Rectal smooth muscle tissue (tissue), 1 donor: ENCODE measurements around the gene ST6GALNAC3.
"Not testable (repeated sequence)": the region's sequence is repeated elsewhere in the genome, so short reads cannot be mapped to it uniquely, and the experiment has no call there.

ENCODE experiments used
- H3K27ac ChIP-seq: one replicate; pipeline ENCODE4 v1.7.0; 2013; ENCODE audit warnings: low read depth, low read length, inconsistent platforms
- H3K27me3 ChIP-seq: one replicate; pipeline ENCODE4 v1.7.0; 2013; ENCODE audit warnings: low read length; ENCODE audit not compliant: control insufficient read depth, insufficient read depth
- H3K36me3 ChIP-seq: one replicate; pipeline ENCODE4 v1.7.0; 2013; ENCODE audit warnings: low read length; ENCODE audit not compliant: control insufficient read depth, insufficient read depth
- H3K4me1 ChIP-seq: one replicate; pipeline ENCODE4 v1.7.0; 2013; ENCODE audit warnings: low read length; ENCODE audit not compliant: control insufficient read depth, insufficient read depth
- H3K4me3 ChIP-seq: one replicate; pipeline ENCODE4 v1.7.0; 2013; ENCODE audit warnings: low read length
- H3K9ac ChIP-seq: one replicate; pipeline ENCODE4 v1.7.0; 2013; ENCODE audit warnings: low read length

Gene ST6GALNAC3

GRCh38 chr1:76335882-76336281 lies 261.3 kb downstream of the ST6GALNAC3 start:
- Histone ChIP-seq H3K4me3 (no peak overlapping the region), H3K9ac (no peak overlapping the region), H3K27me3 (no peaks in the 10 kb centered on the region), H3K4me1 (no peaks in the 10 kb centered on the region), H3K36me3 (no peaks in the 10 kb centered on the region), H3K27ac (no peak overlapping the region)

GRCh38 chr1:76336931-76337371 lies 262.4 kb downstream of the ST6GALNAC3 start:
- Histone ChIP-seq H3K9ac (no peak overlapping the region), H3K36me3 (no peaks in the 10 kb centered on the region), H3K27me3 (no peaks in the 10 kb centered on the region), H3K4me1 (no peaks in the 10 kb centered on the region), H3K27ac (no peak overlapping the region), H3K4me3 (no peak overlapping the region)

- H3K9ac ChIP-seq = no peak overlapping the region
- H3K27ac ChIP-seq = no peak overlapping the region
- H3K27me3 ChIP-seq = no peaks in the 10 kb centered on the region
- H3K4me1 ChIP-seq = no peaks in the 10 kb centered on the region
- no peaks in the 10 kb centered on the region for H3K36me3 ChIP-seq
- no peak overlapping the region for H3K4me3 ChIP-seq
These were observed 263.1 kb downstream of the ST6GALNAC3 start for GRCh38 chr1:76337542-76338219.

GRCh38 chr1:76340056-76340455 lies 265.5 kb downstream of the ST6GALNAC3 start:
- Histone ChIP-seq H3K36me3 (no peaks in the 10 kb centered on the region), H3K9ac (no peak overlapping the region), H3K27ac (no peak overlapping the region), H3K4me1 (no peaks in the 10 kb centered on the region), H3K27me3 (no peaks in the 10 kb centered on the region), H3K4me3 (no peak overlapping the region)

GRCh38 chr1:76341816-76342215 lies 267.3 kb downstream of the ST6GALNAC3 start:
- H3K4me1 ChIP-seq, H3K4me3 ChIP-seq, H3K36me3 ChIP-seq, H3K27me3 ChIP-seq, H3K27ac ChIP-seq, H3K9ac ChIP-seq: not testable (repeated sequence)

GRCh38 chr1:76343356-76343755 lies 268.8 kb downstream of the ST6GALNAC3 start:
- H3K27me3 ChIP-seq = no peaks in the 10 kb centered on the region
- no peaks in the 10 kb centered on the region for H3K4me1 ChIP-seq
- no peaks in the 10 kb centered on the region for H3K36me3 ChIP-seq
- H3K9ac ChIP-seq = no peak overlapping the region
- H3K27ac ChIP-seq = no peak overlapping the region
- no peak overlapping the region for H3K4me3 ChIP-seq

GRCh38 chr1:76351655-76352054 lies 277.1 kb downstream of the ST6GALNAC3 start:
- Histone ChIP-seq H3K4me1 (no peaks in the 10 kb centered on the region), H3K9ac (no peak overlapping the region), H3K36me3 (no peaks in the 10 kb centered on the region), H3K27me3 (no peaks in the 10 kb centered on the region), H3K4me3 (no peak overlapping the region), H3K27ac (no peak overlapping the region)

GRCh38 chr1:76352741-76353435 lies 278.3 kb downstream of the ST6GALNAC3 start:
- Histone ChIP-seq H3K4me3 (no peak overlapping the region), H3K9ac (no peak overlapping the region), H3K27me3 (no peaks in the 10 kb centered on the region), H3K36me3 (no peaks in the 10 kb centered on the region), H3K27ac (no peak overlapping the region), H3K4me1 (no peaks in the 10 kb centered on the region)

- no peak overlapping the region for H3K9ac ChIP-seq
- H3K4me1 ChIP-seq = no peaks in the 10 kb centered on the region
- no peak overlapping the region for H3K27ac ChIP-seq
- no peaks in the 10 kb centered on the region for H3K36me3 ChIP-seq
- no peaks in the 10 kb centered on the region for H3K27me3 ChIP-seq
- no peak overlapping the region for H3K4me3 ChIP-seq
These were observed 279.7 kb downstream of the ST6GALNAC3 start for GRCh38 chr1:76354236-76354635.

- no peak overlapping the region for H3K9ac ChIP-seq
- H3K27me3 ChIP-seq = no peaks in the 10 kb centered on the region
- no peak overlapping the region for H3K27ac ChIP-seq
- H3K4me3 ChIP-seq = no peak overlapping the region
- no peaks in the 10 kb centered on the region for H3K4me1 ChIP-seq
- no peaks in the 10 kb centered on the region for H3K36me3 ChIP-seq
These were observed 292.2 kb downstream of the ST6GALNAC3 start for GRCh38 chr1:76366726-76367125.

GRCh38 chr1:76371941-76372340 lies 297.4 kb downstream of the ST6GALNAC3 start:
- Histone ChIP-seq H3K4me1 (no peaks in the 10 kb centered on the region), H3K27me3 (no peaks in the 10 kb centered on the region), H3K27ac (no peak overlapping the region), H3K9ac (no peak overlapping the region), H3K4me3 (no peak overlapping the region), H3K36me3 (no peaks in the 10 kb centered on the region)

- Histone ChIP-seq H3K27ac (no peak overlapping the region), H3K36me3 (no peaks in the 10 kb centered on the region), H3K4me3 (no peak overlapping the region), H3K27me3 (no peaks in the 10 kb centered on the region), H3K4me1 (no peaks in the 10 kb centered on the region), H3K9ac (no peak overlapping the region)
These were observed 299.5 kb downstream of the ST6GALNAC3 start for GRCh38 chr1:76374086-76374485.

- Histone ChIP-seq H3K27ac (no peak overlapping the region), H3K4me3 (no peak overlapping the region), H3K36me3 (no peaks in the 10 kb centered on the region), H3K27me3 (no peaks in the 10 kb centered on the region), H3K4me1 (no peaks in the 10 kb centered on the region), H3K9ac (no peak overlapping the region)
These were observed 302.7 kb downstream of the ST6GALNAC3 start for GRCh38 chr1:76377247-76377646.
